C4-2B (cell line): ENCODE data around the gene MLC1.

ENCODE experiments used
- ZFX ChIP-seq: fragments of 450-650 bp; IDR thresholded peaks from 2 replicates; pipeline ENCODE4 v1.6.1; 2017
- TF ChIP-seq, protein P1 (sequence below): fragments of 450-650 bp; conservative IDR thresholded peaks from 2 replicates; pipeline ENCODE4 v1.5.1; 2017; ENCODE audit warnings: mild to moderate bottlenecking

DNA sequence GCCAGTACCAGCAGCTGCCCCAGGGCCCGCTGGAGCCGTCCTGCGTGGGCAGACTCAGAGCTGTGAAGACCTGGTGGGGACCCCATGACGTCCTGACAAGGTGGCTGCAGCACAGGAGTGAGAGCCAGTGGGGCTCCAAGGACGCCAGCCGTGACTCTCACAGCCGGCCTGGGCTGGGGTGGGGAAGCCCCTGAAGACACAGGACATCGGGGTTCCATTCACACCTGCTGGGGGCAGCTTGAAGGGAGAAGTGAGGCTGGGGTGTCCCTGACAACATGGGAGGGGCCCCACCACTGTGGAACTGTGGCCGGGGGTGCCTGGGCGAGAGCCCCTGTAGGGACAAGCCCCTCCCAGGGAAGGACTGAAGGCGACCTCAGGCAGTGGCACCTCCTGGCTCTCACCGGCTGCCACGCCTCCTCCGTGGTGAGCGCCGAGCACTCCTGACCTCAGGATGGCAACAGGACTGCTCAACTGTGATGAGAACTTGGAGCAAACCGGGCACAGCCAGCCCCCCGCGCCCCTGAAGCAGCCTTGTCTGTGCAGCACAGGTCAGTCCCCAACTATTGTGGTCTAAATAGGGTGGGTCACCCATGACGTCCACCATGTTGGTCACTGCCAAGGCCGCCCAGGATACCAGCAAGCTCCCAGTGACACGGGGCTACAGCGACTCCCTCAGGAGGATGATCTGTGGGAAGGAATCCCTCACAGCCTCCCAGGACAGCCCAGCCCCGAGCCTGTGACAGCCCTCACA, 49.9 kb downstream of the MLC1 start:
- TF ChIP-seq, protein P1, sequence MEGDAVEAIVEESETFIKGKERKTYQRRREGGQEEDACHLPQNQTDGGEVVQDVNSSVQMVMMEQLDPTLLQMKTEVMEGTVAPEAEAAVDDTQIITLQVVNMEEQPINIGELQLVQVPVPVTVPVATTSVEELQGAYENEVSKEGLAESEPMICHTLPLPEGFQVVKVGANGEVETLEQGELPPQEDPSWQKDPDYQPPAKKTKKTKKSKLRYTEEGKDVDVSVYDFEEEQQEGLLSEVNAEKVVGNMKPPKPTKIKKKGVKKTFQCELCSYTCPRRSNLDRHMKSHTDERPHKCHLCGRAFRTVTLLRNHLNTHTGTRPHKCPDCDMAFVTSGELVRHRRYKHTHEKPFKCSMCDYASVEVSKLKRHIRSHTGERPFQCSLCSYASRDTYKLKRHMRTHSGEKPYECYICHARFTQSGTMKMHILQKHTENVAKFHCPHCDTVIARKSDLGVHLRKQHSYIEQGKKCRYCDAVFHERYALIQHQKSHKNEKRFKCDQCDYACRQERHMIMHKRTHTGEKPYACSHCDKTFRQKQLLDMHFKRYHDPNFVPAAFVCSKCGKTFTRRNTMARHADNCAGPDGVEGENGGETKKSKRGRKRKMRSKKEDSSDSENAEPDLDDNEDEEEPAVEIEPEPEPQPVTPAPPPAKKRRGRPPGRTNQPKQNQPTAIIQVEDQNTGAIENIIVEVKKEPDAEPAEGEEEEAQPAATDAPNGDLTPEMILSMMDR = no peak
- no peak for TF ChIP-seq ZFX
